ENCODE measurements around the gene ASB13.

DNA sequence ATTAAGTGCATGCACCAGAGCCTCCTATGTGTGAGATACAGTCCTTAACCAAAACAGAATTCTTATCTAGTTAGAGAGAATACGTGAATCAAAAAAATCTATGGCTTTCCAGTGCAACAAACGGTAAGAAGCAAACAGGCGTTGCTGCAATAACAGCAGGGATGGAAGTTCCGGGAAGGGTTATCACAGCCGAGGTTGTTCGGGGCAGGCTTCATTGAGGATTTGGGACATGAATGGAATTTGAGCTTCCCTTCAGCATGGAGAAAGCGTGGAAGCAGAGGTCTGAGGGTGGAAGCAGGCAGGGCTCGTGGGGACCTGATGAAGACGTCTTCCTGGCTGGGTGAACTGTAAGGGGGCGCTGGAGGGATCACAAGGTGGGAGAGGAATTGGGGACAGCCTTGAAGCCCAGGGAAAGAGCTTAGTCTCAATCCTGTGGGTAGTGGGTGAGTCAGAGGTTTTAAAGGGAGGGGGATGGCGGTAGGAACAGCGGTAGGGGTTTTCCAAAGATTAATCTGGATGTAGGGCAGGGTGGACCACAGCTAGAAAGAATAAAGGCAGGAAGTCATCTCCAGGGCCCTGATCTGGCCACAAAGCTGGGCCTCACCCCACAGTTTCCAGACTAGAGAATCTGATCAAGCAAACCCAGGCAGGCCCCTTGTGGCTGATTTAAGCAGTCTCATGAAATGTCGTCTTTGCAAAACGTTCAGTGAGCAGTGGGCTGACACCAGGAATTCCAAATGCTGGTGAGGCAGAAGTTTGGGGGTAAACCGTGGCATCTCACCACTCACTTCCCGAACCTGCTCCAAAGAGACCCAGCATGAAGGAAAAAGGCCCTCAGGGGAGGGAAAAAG, 76.5 kb downstream of the ASB13 start:
- TF ChIP-seq POLR2AphosphoS5 (IDR thresholded peaks at IDR 0.05), result no peak
- TF ChIP-seq, protein P1, sequence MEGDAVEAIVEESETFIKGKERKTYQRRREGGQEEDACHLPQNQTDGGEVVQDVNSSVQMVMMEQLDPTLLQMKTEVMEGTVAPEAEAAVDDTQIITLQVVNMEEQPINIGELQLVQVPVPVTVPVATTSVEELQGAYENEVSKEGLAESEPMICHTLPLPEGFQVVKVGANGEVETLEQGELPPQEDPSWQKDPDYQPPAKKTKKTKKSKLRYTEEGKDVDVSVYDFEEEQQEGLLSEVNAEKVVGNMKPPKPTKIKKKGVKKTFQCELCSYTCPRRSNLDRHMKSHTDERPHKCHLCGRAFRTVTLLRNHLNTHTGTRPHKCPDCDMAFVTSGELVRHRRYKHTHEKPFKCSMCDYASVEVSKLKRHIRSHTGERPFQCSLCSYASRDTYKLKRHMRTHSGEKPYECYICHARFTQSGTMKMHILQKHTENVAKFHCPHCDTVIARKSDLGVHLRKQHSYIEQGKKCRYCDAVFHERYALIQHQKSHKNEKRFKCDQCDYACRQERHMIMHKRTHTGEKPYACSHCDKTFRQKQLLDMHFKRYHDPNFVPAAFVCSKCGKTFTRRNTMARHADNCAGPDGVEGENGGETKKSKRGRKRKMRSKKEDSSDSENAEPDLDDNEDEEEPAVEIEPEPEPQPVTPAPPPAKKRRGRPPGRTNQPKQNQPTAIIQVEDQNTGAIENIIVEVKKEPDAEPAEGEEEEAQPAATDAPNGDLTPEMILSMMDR (IDR thresholded peaks at IDR 0.05), result no peak
